Effector memory CD8-positive, alpha-beta T cell (primary cell): ENCODE results near the gene TMA7.
"Not testable (repeated sequence)": the region's sequence is repeated elsewhere in the genome, so short reads cannot be mapped to it uniquely, and the experiment has no call there.

Experiments used
- ATAC-seq: fragments of 150-1000 bp; cut with Tn5 transposase; replicated peaks from 2 replicates; pipeline ENCODE4 v1.10.0; 2021; ENCODE audit warnings: mild to moderate bottlenecking, moderate library complexity
- DNase-seq, 3 experiments: peaks; one replicate each; pipeline ENCODE4 v3.0.0; 2021
- H3K27ac Mint-ChIP-seq, 2 donors: one replicate each; pipeline ENCODE4 v1.8.0; 2022; ENCODE audit warnings: mild to moderate bottlenecking in 2 of 2, mixed read lengths in 2 of 2, moderate library complexity in 2 of 2
- H3K27me3 Mint-ChIP-seq, 2 donors: one replicate each; pipeline ENCODE4 v1.8.0; 2022; ENCODE audit warnings: mixed read lengths in 2 of 2
- H3K36me3 Mint-ChIP-seq: one replicate; pipeline ENCODE4 v1.8.0; 2022; ENCODE audit warnings: mild to moderate bottlenecking, moderate library complexity, mixed read lengths; ENCODE audit not compliant: insufficient read depth
- H3K4me1 Mint-ChIP-seq, 2 donors: one replicate each; pipeline ENCODE4 v1.8.0; 2022; ENCODE audit warnings: low read depth in 2 of 2, mixed read lengths in 2 of 2
- H3K4me3 Mint-ChIP-seq, 2 donors: one replicate each; pipeline ENCODE4 v1.8.0; 2022; ENCODE audit warnings: mild to moderate bottlenecking in 2 of 2, mixed read lengths in 2 of 2, moderate library complexity in 2 of 2
- H3K9me3 Mint-ChIP-seq, 2 donors: one replicate each; pipeline ENCODE4 v1.8.0; 2022; ENCODE audit warnings: mixed read lengths in 2 of 2
- total RNA-seq, 9 experiments: gene quantifications; one replicate each; lab custom pipeline; 2026; lab: John Stamatoyannopoulos, UW

The TMA7 gene
- 75.2 to 146 (median 134) reads per million in 9 experiments for total RNA-seq

GRCh38 chr3:48439820-48440589, at the start of gene TMA7, which contains the start of gene CCDC51:
Gene TMA7, plus strand, starts transcription at chr3:48440257. Its CDS starts 40 bp downstream, at chr3:48440297.
Gene CCDC51, minus strand, starts transcription at chr3:48440119. Its CDS starts 4,991 bp downstream, at chr3:48435128.
- Mint-ChIP-seq H3K27ac (peak within 1 kb of the TSS; percentile 93 to 97), H3K4me3 (peak within 1 kb of the TSS; percentile 86 to 90), H3K36me3 (peaks cover 44% of the 10 kb centered on the region), H3K9me3 (no peaks in the 10 kb centered on the region), H3K4me1 (peaks cover 13 to 24% of the 10 kb centered on the region in 2 donors), H3K27me3 (no peaks in the 10 kb centered on the region)
- peak; percentile 90 for ATAC-seq
- DNase-seq, result peak; percentile 95 to 97 (median 96)

GRCh38 chr3:48394391-48394790, 45.7 kb upstream of the TMA7 start:
- ATAC-seq (no peak), DNase-seq (no peak)
- no peak overlapping the region for H3K4me3 Mint-ChIP-seq
- H3K36me3 Mint-ChIP-seq, result no peaks in the 10 kb centered on the region
- no peaks in the 10 kb centered on the region for H3K9me3 Mint-ChIP-seq
- peak overlapping the region in 1 of 2 donors; percentile 72 for H3K27ac Mint-ChIP-seq
- peaks cover 13 to 47% of the 10 kb centered on the region in 2 donors for H3K27me3 Mint-ChIP-seq
- no peaks in the 10 kb centered on the region for H3K4me1 Mint-ChIP-seq

- Mint-ChIP-seq H3K4me3 (no peak overlapping the region), H3K27me3 (peaks cover 13 to 57% of the 10 kb centered on the region in 2 donors), H3K36me3 (peaks cover 3% of the 10 kb centered on the region)
Observed at GRCh38 chr3:48395714-48396113, 44.3 kb upstream of the TMA7 start.

GRCh38 chr3:48397767-48398681, 42.0 kb upstream of the TMA7 start:
- H3K27me3 Mint-ChIP-seq, result peaks cover 8 to 51% of the 10 kb centered on the region in 2 donors
- no peak overlapping the region for H3K27ac Mint-ChIP-seq
- peaks cover 0 to 2% of the 10 kb centered on the region in 2 donors for H3K4me1 Mint-ChIP-seq
- H3K36me3 Mint-ChIP-seq, result peaks cover 3% of the 10 kb centered on the region
- no peak for ATAC-seq
- no peaks in the 10 kb centered on the region for H3K9me3 Mint-ChIP-seq
- no peak overlapping the region for H3K4me3 Mint-ChIP-seq
- no peak for DNase-seq

More at GRCh38 chr3:48395714-48396113, 44.3 kb upstream of the TMA7 start:
- DNase-seq (no peak), ATAC-seq (no peak)
- no peak overlapping the region for H3K27ac Mint-ChIP-seq
- no peaks in the 10 kb centered on the region for H3K9me3 Mint-ChIP-seq
- no peaks in the 10 kb centered on the region for H3K4me1 Mint-ChIP-seq

- Mint-ChIP-seq H3K4me1 (peaks cover 0 to 2% of the 10 kb centered on the region in 2 donors), H3K36me3 (peaks cover 3% of the 10 kb centered on the region), H3K27me3 (peaks cover 8 to 44% of the 10 kb centered on the region in 2 donors), H3K9me3 (no peaks in the 10 kb centered on the region), H3K27ac (no peak overlapping the region), H3K4me3 (no peak overlapping the region)
- ATAC-seq (no peak), DNase-seq (no peak)
Observed at GRCh38 chr3:48398701-48399386, 41.2 kb upstream of the TMA7 start.

- no peak overlapping the region for H3K27ac Mint-ChIP-seq
- no peak overlapping the region for H3K4me3 Mint-ChIP-seq
- DNase-seq, result no peak
- peaks cover 3% of the 10 kb centered on the region for H3K36me3 Mint-ChIP-seq
- H3K27me3 Mint-ChIP-seq, result peaks cover 6 to 44% of the 10 kb centered on the region in 2 donors
- peaks cover 0 to 2% of the 10 kb centered on the region in 2 donors for H3K4me1 Mint-ChIP-seq
- no peaks in the 10 kb centered on the region for H3K9me3 Mint-ChIP-seq
- ATAC-seq, result no peak
Observed at GRCh38 chr3:48399387-48400172, 40.5 kb upstream of the TMA7 start.

- Mint-ChIP-seq H3K4me3 (no peak overlapping the region), H3K36me3 (peaks cover 3% of the 10 kb centered on the region), H3K27ac (peak overlapping the region in 1 of 2 donors; percentile 32), H3K9me3 (no peaks in the 10 kb centered on the region), H3K27me3 (peaks cover 0 to 38% of the 10 kb centered on the region in 2 donors), H3K4me1 (peaks cover 0 to 2% of the 10 kb centered on the region in 2 donors)
- peak; percentile 90 for ATAC-seq
- peak; percentile 62 to 64 (median 63) for DNase-seq
Observed at GRCh38 chr3:48400824-48401433, 39.1 kb upstream of the TMA7 start.

- H3K36me3 Mint-ChIP-seq, H3K9me3 Mint-ChIP-seq, ATAC-seq, DNase-seq, H3K4me1 Mint-ChIP-seq, H3K27ac Mint-ChIP-seq, H3K4me3 Mint-ChIP-seq: not testable (repeated sequence)
- H3K27me3 Mint-ChIP-seq, result peaks cover 0 to 34% of the 10 kb centered on the region in 2 donors
Observed at GRCh38 chr3:48401434-48401901, 38.6 kb upstream of the TMA7 start.

- Mint-ChIP-seq H3K9me3 (no peaks in the 10 kb centered on the region), H3K27me3 (peaks cover 0 to 30% of the 10 kb centered on the region in 2 donors), H3K4me1 (peaks cover 0 to 2% of the 10 kb centered on the region in 2 donors), H3K27ac (no peak overlapping the region), H3K36me3 (peaks cover 3% of the 10 kb centered on the region), H3K4me3 (no peak overlapping the region)
- ATAC-seq (no peak), DNase-seq (no peak)
Observed at GRCh38 chr3:48402281-48402732, 37.8 kb upstream of the TMA7 start.

GRCh38 chr3:48402907-48403306, 37.1 kb upstream of the TMA7 start:
- H3K9me3 Mint-ChIP-seq, result no peaks in the 10 kb centered on the region
- no peak overlapping the region for H3K4me3 Mint-ChIP-seq
- peaks cover 3% of the 10 kb centered on the region for H3K36me3 Mint-ChIP-seq
- ATAC-seq, result no peak
- no peak for DNase-seq
- no peak overlapping the region for H3K27ac Mint-ChIP-seq
- H3K27me3 Mint-ChIP-seq, result peaks cover 0 to 24% of the 10 kb centered on the region in 2 donors
- peaks cover 0 to 2% of the 10 kb centered on the region in 2 donors for H3K4me1 Mint-ChIP-seq

GRCh38 chr3:48403533-48404439, 36.3 kb upstream of the TMA7 start:
- Mint-ChIP-seq H3K27me3 (peaks cover 0 to 21% of the 10 kb centered on the region in 2 donors), H3K9me3 (no peaks in the 10 kb centered on the region), H3K27ac (peak overlapping the region in 1 of 2 donors; percentile 51), H3K4me1 (peaks cover 0 to 2% of the 10 kb centered on the region in 2 donors), H3K4me3 (no peak overlapping the region), H3K36me3 (peaks cover 3% of the 10 kb centered on the region)
- ATAC-seq (no peak), DNase-seq (no peak)
